ENCODE data around the gene SYAP1.
A peak's percentile ranks its signal among the peaks of the same experiment; 100 is the strongest.
"Not testable (repeated sequence)": the region's sequence is repeated elsewhere in the genome, so short reads cannot be mapped to it uniquely, and the experiment has no call there.

The SYAP1 gene

GRCh38 chrX:16779815-16780214 is 60.4 kb downstream of the SYAP1 start:
- DNase-seq, result not testable (repeated sequence)

- no peak for DNase-seq
Measured at GRCh38 chrX:16783452-16783851, 64.0 kb downstream of the SYAP1 start.

GRCh38 chrX:16784440-16784839 is 65.0 kb downstream of the SYAP1 start:
- not testable (repeated sequence) for DNase-seq

GRCh38 chrX:16785247-16786138 is 66.1 kb downstream of the SYAP1 start:
- DNase-seq, result peak in 1 of 3 experiments; percentile 73

GRCh38 chrX:16786139-16786790 is 66.9 kb downstream of the SYAP1 start, which contains the start of gene TXLNG:
TSS of gene TXLNG (plus strand) at chrX:16786466. CDS start at chrX:16786488, 22 bp downstream.
- peak; percentile 98 to 100 (median 100) for DNase-seq

- peak; percentile 3 to 94 (median 93) for DNase-seq
Measured at GRCh38 chrX:16786791-16787735, 67.7 kb downstream of the SYAP1 start.

GRCh38 chrX:16788477-16788876 is 69.1 kb downstream of the SYAP1 start:
- DNase-seq, result no peak

- DNase-seq, result no peak
Measured at GRCh38 chrX:16796298-16796697, 76.9 kb downstream of the SYAP1 start.

GRCh38 chrX:16797358-16797757 is 77.9 kb downstream of the SYAP1 start:
- DNase-seq, result no peak

- DNase-seq, result no peak
Measured at GRCh38 chrX:16797841-16798240, 78.4 kb downstream of the SYAP1 start.

GRCh38 chrX:16804923-16805464 is 85.6 kb downstream of the SYAP1 start:
- DNase-seq, result no peak

GRCh38 chrX:16807548-16807947 is 88.1 kb downstream of the SYAP1 start:
- peak in 2 of 3 experiments; percentile 6 to 52 for DNase-seq

GRCh38 chrX:16807976-16808542 is 88.6 kb downstream of the SYAP1 start:
- DNase-seq, result no peak

- no peak for DNase-seq
Measured at GRCh38 chrX:16814597-16814996, 95.2 kb downstream of the SYAP1 start.

Measured in NCI-H1417 (cell line).